GM18951 (cell line): ENCODE measurements around the gene JAG2.

ENCODE experiments used
- POLR2A ChIP-seq: IDR thresholded peaks from 4 replicates; pipeline ENCODE4 v1.6.1; 2011; ENCODE audit warnings: mild to moderate bottlenecking; ENCODE audit not compliant: insufficient read length, insufficient read depth; ENCODE audit errors: extremely low read depth
- in situ Hi-C: fragments of 300-500 bp; cut with MboI; formaldehyde crosslinking; loops from one replicate; pipeline ENCODE4 v1.12.0; 2022; ENCODE audit warnings: low sequenced_read_pairs, mixed read lengths, inconsistent platforms; ENCODE audit not compliant: unreplicated experiment

The JAG2 gene

GRCh38 chr14:105163040-105163742 is 5.4 kb downstream of the JAG2 start:
- in situ Hi-C loops, result loop anchor here (10.0 kb wide), 1 partner anchor 68 kb away; no protein-coding TSS in a partner anchor

GRCh38 chr14:105162669-105162979 is 6.0 kb downstream of the JAG2 start:
- in situ Hi-C loops, result loop anchor here (10.0 kb wide), 1 partner anchor 68 kb away; no protein-coding TSS in a partner anchor
- TF ChIP-seq POLR2A, result no peak

More at GRCh38 chr14:105163040-105163742, 5.4 kb downstream of the JAG2 start:
- TF ChIP-seq POLR2A, result no peak

GRCh38 chr14:105161964-105162668 is 6.5 kb downstream of the JAG2 start:
- no peak for TF ChIP-seq POLR2A
- in situ Hi-C loops, result loop anchor here (10.0 kb wide), 1 partner anchor 67 kb away; no protein-coding TSS in a partner anchor

GRCh38 chr14:105161309-105161708 is 7.3 kb downstream of the JAG2 start:
- in situ Hi-C loops, result loop anchor here (10.0 kb wide), 1 partner anchor 67 kb away; no protein-coding TSS in a partner anchor
- no peak for TF ChIP-seq POLR2A

GRCh38 chr14:105160776-105161175 is 7.8 kb downstream of the JAG2 start:
- in situ Hi-C loops, result loop anchor here (10.0 kb wide), 1 partner anchor 66 kb away; no protein-coding TSS in a partner anchor
- TF ChIP-seq POLR2A, result no peak

- TF ChIP-seq POLR2A, result no peak
Measured at GRCh38 chr14:105159344-105159743, 9.2 kb downstream of the JAG2 start.

GRCh38 chr14:105158794-105159193 is 9.8 kb downstream of the JAG2 start:
- TF ChIP-seq POLR2A, result no peak
- in situ Hi-C loops, result no loop called here

More at GRCh38 chr14:105159344-105159743, 9.2 kb downstream of the JAG2 start:
- in situ Hi-C loops, result no loop called here

GRCh38 chr14:105157872-105158271 is 10.7 kb downstream of the JAG2 start:
- in situ Hi-C loops, result no loop called here
- TF ChIP-seq POLR2A, result no peak

GRCh38 chr14:105156414-105157375 is 11.9 kb downstream of the JAG2 start:
- in situ Hi-C loops, result no loop called here
- no peak for TF ChIP-seq POLR2A

- no peak for TF ChIP-seq POLR2A
- in situ Hi-C loops, result no loop called here
Measured at GRCh38 chr14:105155681-105156413, 12.7 kb downstream of the JAG2 start.

GRCh38 chr14:105155071-105155651 is 13.4 kb downstream of the JAG2 start:
- in situ Hi-C loops, result no loop called here
- no peak for TF ChIP-seq POLR2A

GRCh38 chr14:105154476-105154871 is 14.1 kb downstream of the JAG2 start:
- in situ Hi-C loops, result no loop called here
- TF ChIP-seq POLR2A, result no peak
